Cardiac septum (tissue), 1 donor: ENCODE data around the gene KNTC1. TPM values are rescaled to one million over a fixed set of nuclear protein-coding genes. Genes with fewer than 3 reads are reported as not detected.
"Not testable (repeated sequence)": the region's sequence is repeated elsewhere in the genome, so short reads cannot be mapped to it uniquely, and the experiment has no call there.

Source experiments
- DNase-seq: peaks from one replicate; pipeline ENCODE4 v3.0.0-alpha.2; 2020; ENCODE audit warnings: low spot score
- intact Hi-C: fragments of 100-400 bp; cut with DNase I; formaldehyde crosslinking; loops from one replicate; pipeline ENCODE4 v1.14.0; 2022
- long read RNA-seq: library from polyadenylated mRNA; unstranded; transcript quantifications from one replicate; pipeline ENCODE4 v2.0.0, GENCODE V29; 2021
- total RNA-seq: library from RNA; stranded (reverse); fragmentation: NEBNext Ultra II Directional; extraction: Animal tissue kit (Norgen Biotek cat#: 25700); gene quantifications from one replicate; pipeline ENCODE4 v1.2.1, GENCODE V29; 2021
- donor health status: DM: no; HTN: no; CAD: no.

The KNTC1 gene
- 2.7 TPM for total RNA-seq
- long read RNA-seq, partial matches to known transcripts: 0 of 2 reads
- long read RNA-seq, other reads (novel, unspliced or antisense): 2 of 2 reads

GRCh38 chr12:122526683-122527477 is at the start of gene KNTC1, which contains the start of gene RSRC2:
Gene KNTC1, plus strand, starts transcription at chr12:122527249. Its CDS starts 2,815 bp downstream, at chr12:122530064.
Gene RSRC2, minus strand, starts transcription at chr12:122526936. Its CDS starts 83 bp downstream, at chr12:122526853.
- intact Hi-C loops: loop anchor here (1.0 to 5.0 kb wide), 2 partner anchors 27 to 225 kb away; partner anchors contain the start of genes DENR and ZCCHC8

DNA sequence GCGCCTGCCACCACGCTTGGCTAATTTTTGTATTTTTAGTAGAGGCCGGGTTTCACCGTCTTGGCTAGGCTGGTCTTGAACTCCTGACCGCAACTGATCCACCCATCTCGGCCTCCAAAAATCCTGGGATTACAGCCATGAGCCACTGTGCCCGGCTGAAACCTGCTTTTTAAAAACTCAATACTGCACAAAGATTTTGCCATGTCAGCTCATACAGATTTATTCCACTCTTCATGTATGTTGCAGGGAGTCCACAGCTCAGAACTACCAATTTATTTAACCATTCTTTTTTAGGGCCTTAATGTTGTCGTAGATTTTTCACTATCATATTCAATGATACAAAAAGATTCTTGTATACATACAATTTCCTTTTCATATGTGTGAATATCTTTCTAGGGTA is 46.3 kb upstream of the KNTC1 start:
- intact Hi-C loops: no loop called here
- no peak for DNase-seq

More at GRCh38 chr12:122526683-122527477, at the start of gene KNTC1, which contains the start of gene RSRC2:
- DNase-seq: peak; percentile 98

DNA sequence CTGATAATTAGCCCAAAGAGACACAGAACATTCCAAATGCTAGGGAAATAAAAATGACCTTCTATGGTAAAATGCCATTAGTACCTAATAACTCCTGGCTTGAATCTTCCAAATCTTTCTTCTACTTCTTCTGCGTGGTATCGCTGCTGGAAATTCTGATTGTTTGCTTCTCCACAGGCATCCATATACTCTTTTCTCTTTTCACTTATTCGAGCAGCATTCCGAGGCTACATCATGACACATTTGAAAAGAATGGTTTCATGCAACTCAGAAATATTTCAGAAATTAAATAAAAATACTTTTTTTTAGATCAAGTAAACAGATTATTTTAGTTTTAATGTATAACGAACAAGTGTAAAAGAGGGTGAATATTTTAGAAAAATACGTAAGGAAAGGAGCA is 45.2 kb upstream of the KNTC1 start:
- intact Hi-C loops: no loop called here
- no peak for DNase-seq

DNA sequence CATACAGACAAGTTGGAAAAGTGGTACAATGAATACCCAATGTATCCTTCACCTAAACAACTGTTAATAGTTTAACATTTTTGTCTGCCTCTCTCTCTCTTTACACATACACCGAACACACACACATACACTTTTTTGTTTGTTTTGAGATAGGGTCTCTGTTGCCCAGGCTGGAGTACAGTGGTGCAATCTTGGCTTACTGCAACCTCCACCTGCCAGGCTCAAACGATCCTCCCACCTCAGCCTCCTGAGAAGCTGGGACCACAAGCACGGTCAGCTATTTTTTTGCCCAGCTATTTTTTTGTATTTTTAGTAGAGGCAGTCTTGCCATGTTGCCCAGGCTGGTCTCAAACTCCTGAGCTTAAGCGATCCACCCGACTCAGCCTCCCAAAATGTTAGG is 43.1 kb upstream of the KNTC1 start:
- intact Hi-C loops: no loop called here
- DNase-seq: no peak

DNA sequence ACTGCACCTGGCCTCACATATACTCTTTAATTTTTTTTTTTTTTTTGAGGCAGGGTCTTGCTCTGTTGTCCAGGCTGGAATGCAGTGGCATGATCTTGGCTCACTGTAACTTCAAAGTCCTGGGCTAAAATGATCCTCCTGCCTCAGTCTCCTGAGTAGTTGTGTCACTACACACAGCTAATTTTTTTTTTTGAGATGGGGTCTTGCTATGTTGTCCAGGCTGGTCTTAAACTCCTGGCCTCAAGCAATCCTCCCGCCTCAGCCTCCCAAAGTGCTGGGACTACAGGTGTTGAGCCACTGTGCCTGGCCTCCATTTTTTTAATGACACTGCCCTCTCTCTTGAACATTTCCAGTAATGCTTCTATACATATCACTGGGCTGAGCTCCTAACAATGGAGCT is 42.7 kb upstream of the KNTC1 start:
- DNase-seq, intact Hi-C loops: not testable (repeated sequence)

GRCh38 chr12:122486360-122486759 is 40.7 kb upstream of the KNTC1 start:
- intact Hi-C loops, DNase-seq: not testable (repeated sequence)

GRCh38 chr12:122486805-122487426 is 40.1 kb upstream of the KNTC1 start:
- no peak for DNase-seq
- intact Hi-C loops: no loop called here

DNA sequence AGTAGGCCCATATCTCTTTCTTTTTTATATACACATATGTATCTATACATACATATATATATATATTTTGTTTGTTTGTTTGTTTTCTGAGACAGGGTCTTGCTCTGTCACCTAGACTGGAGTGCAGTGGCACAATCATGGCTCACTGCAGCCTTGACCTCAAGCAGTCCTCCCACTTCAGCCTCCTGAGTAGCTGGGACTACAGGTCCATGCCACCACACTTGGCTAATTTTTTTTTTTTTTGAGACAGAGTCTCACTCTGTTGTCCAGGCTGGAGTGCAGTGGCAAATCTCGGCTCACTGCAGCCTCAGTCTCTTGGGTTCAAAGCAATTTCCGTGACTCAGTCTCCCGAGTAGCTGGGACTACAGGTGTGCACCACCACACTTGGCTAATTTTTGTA is 39.2 kb upstream of the KNTC1 start:
- DNase-seq, intact Hi-C loops: not testable (repeated sequence)

DNA sequence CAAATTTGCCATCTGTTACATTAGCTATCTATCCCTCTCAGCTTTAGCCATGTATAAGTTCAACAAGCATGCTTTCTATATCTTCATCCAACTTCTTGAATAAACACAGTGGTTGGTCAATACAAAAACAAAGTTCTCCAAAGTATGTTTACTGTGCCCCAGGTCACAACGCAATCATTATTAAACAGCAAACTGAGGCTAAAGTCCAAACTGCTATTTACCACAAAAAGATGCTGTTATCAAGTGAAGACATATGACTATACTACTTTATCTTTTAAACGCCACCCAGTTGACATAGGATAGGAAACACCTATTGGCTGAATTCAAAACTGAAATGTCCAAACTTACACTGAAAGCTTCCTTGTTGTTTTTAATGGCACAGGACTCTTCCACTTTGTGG is 38.0 kb upstream of the KNTC1 start:
- intact Hi-C loops: no loop called here
- DNase-seq: no peak

GRCh38 chr12:122491991-122492390 is 35.1 kb upstream of the KNTC1 start:
- no peak for DNase-seq
- intact Hi-C loops: no loop called here

GRCh38 chr12:122493222-122493621 is 33.8 kb upstream of the KNTC1 start:
- intact Hi-C loops: not testable (repeated sequence)

GRCh38 chr12:122495258-122495657 is 31.8 kb upstream of the KNTC1 start:
- no peak for DNase-seq

More at GRCh38 chr12:122493222-122493621, 33.8 kb upstream of the KNTC1 start:
- DNase-seq: not testable (repeated sequence)

GRCh38 chr12:122499991-122500684 is 26.9 kb upstream of the KNTC1 start:
- intact Hi-C loops: loop anchor here (1.0 kb wide), 1 partner anchor 27 kb away; the partner anchor contains the start of gene KNTC1
- peak; percentile 84 for DNase-seq

More at GRCh38 chr12:122495258-122495657, 31.8 kb upstream of the KNTC1 start:
- intact Hi-C loops: no loop called here

DNA sequence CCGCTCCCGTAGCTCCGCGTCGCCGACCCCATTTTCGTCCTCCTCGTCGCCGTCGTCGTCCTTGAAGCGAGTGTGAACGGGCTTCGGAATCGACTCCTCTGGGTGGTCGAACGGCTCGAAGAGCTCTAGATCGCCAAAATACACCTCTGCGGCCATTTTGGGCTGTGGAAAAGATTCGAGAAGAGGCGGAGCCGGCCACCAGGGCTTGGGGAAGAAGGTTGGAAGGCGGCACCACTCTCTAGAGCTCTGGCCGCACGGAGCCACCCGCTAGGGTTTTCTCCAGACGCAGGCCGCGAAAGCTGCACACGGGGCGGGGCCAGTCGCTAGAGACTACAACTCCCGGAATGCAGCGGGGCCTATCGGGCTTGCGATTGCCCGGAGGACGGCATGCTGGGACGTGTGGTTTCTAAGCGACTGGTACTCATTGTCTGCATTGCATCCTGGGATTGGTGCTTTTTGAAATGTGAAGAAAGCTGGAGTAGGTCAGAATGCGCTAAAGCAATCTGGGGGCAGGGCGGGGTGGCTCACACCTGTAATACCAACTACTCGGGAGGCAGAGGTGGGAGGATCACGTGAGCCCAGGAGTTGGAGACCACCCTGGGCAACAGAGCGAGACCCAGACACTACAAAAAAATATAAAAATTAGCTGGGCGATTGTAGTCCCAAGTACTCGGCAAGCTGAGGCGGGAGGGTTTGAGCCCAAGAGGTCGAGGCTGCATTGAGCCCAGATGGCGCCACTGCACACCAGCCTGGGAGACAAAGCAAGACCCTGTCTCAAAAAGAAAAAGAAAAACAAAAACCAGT is 26.2 kb upstream of the KNTC1 start, which contains the start of gene ZCCHC8:
TSS of gene ZCCHC8 (minus strand) at position 248 of the 804 bp plus-strand sequence. CDS start at position 156, 92 bp downstream.
- DNase-seq: peak; percentile 99
- intact Hi-C loops: loop anchor here (1.0 kb wide), 1 partner anchor 26 kb away; the partner anchor contains the start of gene KNTC1

- DNase-seq: no peak
- intact Hi-C loops: no loop called here
Observed at GRCh38 chr12:122501489-122501989, 25.5 kb upstream of the KNTC1 start.

- no peak for DNase-seq
- intact Hi-C loops: no loop called here
Observed at GRCh38 chr12:122503147-122503751, 23.8 kb upstream of the KNTC1 start.

DNA sequence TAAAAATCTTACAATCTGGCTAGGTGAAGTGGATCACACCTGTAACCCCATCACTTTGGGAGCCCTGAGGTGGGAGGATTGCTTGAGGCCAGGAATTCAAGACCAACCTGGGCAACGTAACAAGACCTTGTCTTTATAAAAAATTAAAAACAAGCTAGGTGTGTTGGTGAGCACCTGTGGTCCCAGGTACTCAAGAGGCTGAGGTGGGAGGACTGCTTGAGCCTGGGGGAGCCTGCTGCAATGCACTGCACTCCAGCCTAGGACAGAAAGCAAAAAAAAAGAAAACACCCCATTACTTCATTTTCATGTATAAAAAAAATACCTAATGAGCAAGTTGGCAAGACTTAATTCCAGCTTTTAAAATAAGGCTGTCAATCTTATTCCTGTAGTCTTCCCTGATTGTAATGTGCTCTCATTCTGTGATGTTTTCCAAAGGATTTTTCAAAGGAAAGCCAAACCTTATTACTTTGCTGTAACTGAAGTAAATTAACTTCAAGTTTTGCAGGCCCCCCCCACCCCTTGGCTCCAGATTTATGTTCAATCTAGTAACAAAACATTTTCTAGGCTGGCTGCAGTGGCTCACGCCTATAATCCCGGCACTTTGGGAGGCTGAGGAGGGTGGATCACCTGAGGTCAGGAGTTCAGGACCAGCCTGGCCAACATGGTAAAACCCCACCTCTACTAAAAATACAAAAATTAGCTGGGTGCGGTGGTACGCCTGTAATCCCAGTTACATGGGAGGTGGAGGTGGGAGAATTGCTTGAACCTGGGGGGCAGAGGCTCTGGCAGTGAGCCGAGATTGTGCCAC is 23.1 kb upstream of the KNTC1 start:
- intact Hi-C loops: no loop called here
- no peak for DNase-seq
